Activated CD8-positive, alpha-beta memory T cell treated with anti-CD3 and anti-CD28 coated beads, Interleukin-2, amount 10 ng/mL, durations not matched to agents 7 days and 5 days (primary cell): ENCODE measurements around the gene METTL3. TPM values are rescaled to one million over a fixed set of nuclear protein-coding genes. Genes with fewer than 3 reads are reported as not detected.
A peak's percentile ranks its signal among the peaks of the same experiment; 100 is the strongest.

Experiments
- ATAC-seq: fragments of 150-1000 bp; cut with Tn5 transposase; one replicate; pipeline ENCODE4 v1.10.0; 2021; ENCODE audit warnings: moderate library complexity
- CTCF ChIA-PET: fragments of 350-600 bp; sonication (Branson Sonifier 250); formaldehyde crosslinking; loops from one replicate; lab custom pipeline; 2021; ENCODE audit warnings: antibody characterized with exemption; lab: Charles Lee
- DNase-seq: peaks from one replicate; pipeline ENCODE4 v3.0.0-alpha.2; 2020
- H3K27ac Mint-ChIP-seq: one replicate; pipeline ENCODE4 v1.8.0; 2021; ENCODE audit warnings: mild to moderate bottlenecking, mixed read lengths
- H3K27me3 Mint-ChIP-seq: one replicate; pipeline ENCODE4 v1.8.0; 2021; ENCODE audit warnings: mixed read lengths
- H3K36me3 Mint-ChIP-seq: one replicate; pipeline ENCODE4 v1.8.0; 2021; ENCODE audit warnings: mild to moderate bottlenecking, mixed read lengths
- H3K4me1 Mint-ChIP-seq: one replicate; pipeline ENCODE4 v1.8.0; 2021; ENCODE audit warnings: mixed read lengths
- H3K4me3 Mint-ChIP-seq: one replicate; pipeline ENCODE4 v1.8.0; 2021; ENCODE audit warnings: mild to moderate bottlenecking, moderate library complexity, mixed read lengths
- H3K9me3 Mint-ChIP-seq: one replicate; pipeline ENCODE4 v1.8.0; 2022; ENCODE audit warnings: low read depth, mixed read lengths
- total RNA-seq, 2 experiments: library from RNA; stranded (reverse); gene quantifications; one replicate each; pipeline ENCODE4 v1.2.3, GENCODE V29; 2021

METTL3 gene
- total RNA-seq, 2 experiments from 2014 or later: 93.5 to 94.1 TPM

DNA sequence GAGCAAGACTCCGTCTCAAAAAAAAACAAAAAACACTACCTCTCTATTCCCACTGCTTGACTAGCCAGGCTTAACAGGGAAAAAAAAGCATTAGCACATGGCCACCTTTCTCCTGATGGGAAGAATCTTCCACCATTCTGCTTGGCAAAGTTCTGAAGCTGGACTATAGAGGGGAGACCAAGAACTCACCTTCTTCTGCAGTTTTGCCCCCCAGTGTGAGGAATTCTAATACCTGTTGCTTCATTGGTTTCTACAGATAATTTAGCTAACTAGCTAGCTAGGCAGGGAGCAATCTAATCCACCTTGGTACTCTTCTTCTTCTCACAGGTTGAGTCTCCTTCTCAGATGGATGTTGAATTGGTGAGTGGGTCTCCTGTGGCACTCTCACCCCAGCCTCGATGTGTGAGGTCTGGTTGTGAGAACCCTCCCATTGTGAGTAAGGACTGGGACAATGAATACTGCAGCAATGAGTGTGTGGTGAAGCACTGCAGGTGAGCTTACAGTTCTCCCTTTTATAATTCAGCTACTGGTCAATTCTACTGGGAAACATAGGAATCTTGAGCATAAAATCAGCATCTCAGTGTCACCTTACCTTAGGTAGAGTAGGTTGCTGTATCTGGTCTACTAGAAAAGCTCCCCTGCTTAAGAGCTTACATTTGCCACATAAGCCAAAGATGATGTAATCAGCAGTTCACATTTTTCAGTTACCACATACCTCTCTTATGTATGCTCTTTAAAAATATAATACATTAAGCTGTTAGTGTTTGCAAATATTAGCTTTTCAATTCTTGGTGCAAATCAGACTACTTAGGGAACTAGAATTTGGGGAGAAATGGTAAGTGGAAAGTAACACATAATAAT, 16.0 kb downstream of the METTL3 start:
- Mint-ChIP-seq H3K4me3 (no peak overlapping the region), H3K27me3 (no peaks in the 10 kb centered on the region), H3K36me3 (peaks cover 60% of the 10 kb centered on the region), H3K27ac (peak overlapping the region; percentile 4), H3K9me3 (no peaks in the 10 kb centered on the region), H3K4me1 (peaks cover 12% of the 10 kb centered on the region)
- DNase-seq: no peak
- ATAC-seq: no peak
- CTCF ChIA-PET: interaction anchor here (0.6 to 2.6 kb wide), 4 partner anchors 16 to 420 kb away, joined by 3 to 12 read pairs (median 3); partner anchors contain the start of genes METTL3, RAB2B and TOX4

DNA sequence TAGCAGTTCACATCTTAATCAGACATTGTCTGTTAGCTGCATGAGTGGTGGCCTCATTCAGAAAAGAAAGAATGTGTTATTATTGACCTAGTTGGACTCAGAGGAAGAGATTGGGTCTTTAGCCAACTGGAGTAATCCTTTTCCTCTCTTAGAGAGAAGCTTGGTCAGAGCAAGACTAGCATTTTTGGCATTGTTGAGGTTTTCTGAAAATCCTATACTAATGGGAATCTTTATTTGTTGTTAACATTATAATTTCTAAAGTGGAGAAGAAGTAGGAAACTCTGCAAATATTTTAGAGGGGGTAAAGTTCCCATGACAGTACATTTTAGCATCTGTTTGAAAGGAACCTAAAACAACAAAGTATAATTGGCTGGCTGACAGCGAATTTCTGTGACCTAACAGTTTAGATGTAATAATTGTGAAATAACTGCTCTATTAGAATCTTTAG, 24.5 kb downstream of the METTL3 start:
- Mint-ChIP-seq H3K9me3 (no peaks in the 10 kb centered on the region), H3K27me3 (no peaks in the 10 kb centered on the region), H3K4me3 (no peak overlapping the region), H3K4me1 (no peaks in the 10 kb centered on the region), H3K36me3 (peaks cover 13% of the 10 kb centered on the region), H3K27ac (peak overlapping the region; percentile 27)
- ATAC-seq (no peak), DNase-seq (no peak)
- CTCF ChIA-PET: interaction anchor here (0.6 kb wide), 1 partner anchor 86 kb away, joined by 3 read pairs; no protein-coding TSS in a partner anchor

DNA sequence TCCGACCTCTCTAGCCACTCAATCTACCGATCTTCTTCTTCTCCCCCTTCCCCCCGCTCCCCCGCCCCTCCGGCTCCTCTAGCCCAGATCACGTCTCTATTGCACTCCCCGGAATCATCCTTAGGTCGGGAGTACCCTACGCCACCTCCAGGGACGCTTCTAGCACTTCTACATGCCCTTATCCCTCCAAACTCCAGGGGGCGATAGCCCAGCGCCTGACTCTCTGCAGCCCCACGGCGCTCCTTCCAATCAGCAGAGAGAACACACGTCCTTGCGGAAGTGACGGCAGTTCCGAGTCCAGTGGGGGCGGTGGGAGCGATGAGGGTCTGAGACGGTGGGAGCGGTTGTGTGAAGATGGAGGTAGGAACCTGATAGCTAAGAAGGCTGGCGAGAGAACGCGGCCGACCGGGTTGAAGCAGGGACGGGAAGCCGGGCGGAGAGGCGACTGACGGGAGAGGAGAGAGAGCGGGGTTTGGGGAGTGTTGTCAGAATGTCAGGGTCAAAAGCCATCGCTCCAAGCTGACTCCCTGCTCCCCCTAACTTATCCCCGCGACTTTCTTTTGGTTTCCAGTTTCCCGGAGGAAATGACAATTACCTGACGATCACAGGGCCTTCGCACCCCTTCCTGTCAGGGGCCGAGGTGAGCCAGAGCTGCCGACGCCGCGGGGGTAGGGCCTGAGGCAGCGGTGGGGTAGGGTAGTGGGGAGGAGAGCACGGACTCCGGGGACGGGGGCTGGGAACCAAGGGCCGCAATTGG, 34.0 kb downstream of the METTL3 start, which contains the start of the genes RAB2B and TOX4:
TSS of gene RAB2B (minus strand) at position 35 of the 757 bp plus-strand sequence. CDS start 87 bp downstream, outside the sequence.
TSS of gene TOX4 (plus strand) at position 271 of the 757 bp plus-strand sequence. CDS start at position 355, 84 bp downstream.
- ATAC-seq: peak; percentile 98
- H3K36me3 Mint-ChIP-seq: peaks cover 18% of the 10 kb centered on the region
- CTCF ChIA-PET: interaction anchor here (0.7 to 4.0 kb wide), 18 partner anchors 11 to 1530 kb away, joined by 3 to 38 read pairs (median 4); partner anchors contain the start of genes CHD8, METTL3, SALL2 and SUPT16H
- DNase-seq: peak; percentile 97
- H3K4me3 Mint-ChIP-seq: peak within 1 kb of the TSS; percentile 99
- H3K27ac Mint-ChIP-seq: peak within 1 kb of the TSS; percentile 100
- no peaks in the 10 kb centered on the region for H3K9me3 Mint-ChIP-seq
- H3K27me3 Mint-ChIP-seq: no peaks in the 10 kb centered on the region
- peaks cover 38% of the 10 kb centered on the region for H3K4me1 Mint-ChIP-seq

DNA sequence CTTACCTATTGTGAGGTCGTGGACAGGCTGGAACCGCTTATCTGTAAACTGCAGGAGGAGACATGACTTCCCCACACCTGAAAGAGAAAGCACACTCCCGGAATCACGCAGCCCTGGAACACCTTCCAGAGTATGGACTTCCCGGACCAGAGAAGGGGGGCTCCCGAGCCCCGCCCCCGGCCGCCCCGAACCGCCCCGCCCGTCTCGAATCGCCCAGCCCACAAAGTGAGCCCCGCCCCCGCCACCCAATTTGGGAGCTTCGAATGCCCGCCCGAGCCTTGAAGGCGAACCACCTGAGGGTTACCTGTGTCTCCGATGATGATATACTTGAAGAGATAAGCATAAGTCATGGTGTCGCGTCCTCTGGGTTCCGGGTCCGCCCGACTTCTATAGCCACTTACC, 34.6 kb downstream of the METTL3 start:
- peaks cover 18% of the 10 kb centered on the region for H3K36me3 Mint-ChIP-seq
- H3K9me3 Mint-ChIP-seq: no peaks in the 10 kb centered on the region
- no peak for DNase-seq
- peak overlapping the region; percentile 99 for H3K4me3 Mint-ChIP-seq
- H3K27ac Mint-ChIP-seq: peak overlapping the region; percentile 100
- peak; percentile 62 for ATAC-seq
- H3K4me1 Mint-ChIP-seq: peaks cover 38% of the 10 kb centered on the region
- H3K27me3 Mint-ChIP-seq: no peaks in the 10 kb centered on the region
- CTCF ChIA-PET: interaction anchor here (0.6 to 4.0 kb wide), 13 partner anchors 11 to 92 kb away, joined by 3 to 38 read pairs (median 5); partner anchors contain the start of genes CHD8, METTL3, SALL2 and SUPT16H

DNA sequence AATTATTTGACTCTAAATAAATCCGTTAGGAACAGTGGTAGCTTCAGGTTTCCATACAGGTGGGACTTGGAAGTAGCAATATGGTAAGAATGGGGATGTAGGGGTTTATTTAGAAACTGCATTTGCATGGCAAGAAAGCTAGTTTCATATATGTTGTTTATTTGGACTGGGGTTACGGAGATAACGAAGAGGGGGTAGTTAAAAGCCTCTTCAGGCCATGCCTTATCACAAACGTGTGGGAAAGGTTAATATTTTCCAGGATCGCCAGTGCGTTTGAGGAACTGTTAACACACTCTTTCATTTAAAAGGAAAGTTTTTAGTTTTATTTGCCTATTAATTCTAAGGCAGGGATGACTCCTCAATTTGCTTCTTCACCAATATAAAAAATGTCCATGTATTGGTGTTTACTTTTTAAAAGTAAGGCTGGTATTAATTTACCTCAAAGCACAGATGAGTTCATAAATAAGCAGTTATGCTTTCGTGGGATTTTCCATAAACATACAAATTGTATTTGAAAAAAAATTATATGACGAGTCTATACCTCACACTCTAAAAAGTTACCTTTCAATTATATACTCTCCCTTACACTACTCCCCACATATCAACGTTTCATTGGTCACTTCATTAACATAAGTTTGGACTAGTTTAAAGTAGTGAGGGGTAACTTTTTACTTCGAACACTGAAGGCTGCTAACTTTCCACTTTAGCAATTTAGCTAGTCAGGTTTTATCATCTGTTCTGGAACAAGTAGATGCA, 35.2 kb downstream of the METTL3 start:
- CTCF ChIA-PET: interaction anchor here (0.6 to 4.0 kb wide), 12 partner anchors 10 to 92 kb away, joined by 3 to 38 read pairs (median 4); partner anchors contain the start of genes CHD8, METTL3, SALL2 and SUPT16H
- Mint-ChIP-seq H3K9me3 (no peaks in the 10 kb centered on the region), H3K27ac (peak overlapping the region; percentile 100), H3K27me3 (no peaks in the 10 kb centered on the region), H3K36me3 (peaks cover 18% of the 10 kb centered on the region), H3K4me1 (peaks cover 36% of the 10 kb centered on the region), H3K4me3 (peak overlapping the region; percentile 99)
- ATAC-seq (no peak), DNase-seq (no peak)

DNA sequence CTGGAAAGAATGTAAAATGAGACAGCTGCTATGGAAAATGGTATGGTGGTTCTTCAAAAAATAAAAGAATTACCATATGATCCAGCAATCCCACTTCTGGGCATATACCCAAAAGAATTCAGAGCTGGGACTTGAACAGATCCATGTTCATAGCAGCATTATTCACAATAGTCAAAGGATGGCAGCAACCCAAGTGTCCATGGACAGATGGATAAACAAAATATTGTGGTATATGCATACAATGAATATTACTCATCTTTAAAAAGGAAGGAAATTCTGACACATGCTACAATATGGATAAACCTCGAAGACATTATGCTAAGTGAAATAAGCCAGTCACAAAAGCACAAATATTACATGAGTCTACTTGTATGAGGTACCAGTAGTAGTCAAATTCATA, 43.5 kb downstream of the METTL3 start:
- Mint-ChIP-seq H3K27ac (no peak overlapping the region), H3K9me3 (no peaks in the 10 kb centered on the region), H3K4me3 (no peak overlapping the region), H3K4me1 (no peaks in the 10 kb centered on the region), H3K27me3 (no peaks in the 10 kb centered on the region), H3K36me3 (peaks cover 27% of the 10 kb centered on the region)
- ATAC-seq: no peak
- no peak for DNase-seq
- CTCF ChIA-PET: interaction anchor here (2.3 kb wide), 1 partner anchor 12 kb away, joined by 9 read pairs; the partner anchor contains the start of gene CHD8

DNA sequence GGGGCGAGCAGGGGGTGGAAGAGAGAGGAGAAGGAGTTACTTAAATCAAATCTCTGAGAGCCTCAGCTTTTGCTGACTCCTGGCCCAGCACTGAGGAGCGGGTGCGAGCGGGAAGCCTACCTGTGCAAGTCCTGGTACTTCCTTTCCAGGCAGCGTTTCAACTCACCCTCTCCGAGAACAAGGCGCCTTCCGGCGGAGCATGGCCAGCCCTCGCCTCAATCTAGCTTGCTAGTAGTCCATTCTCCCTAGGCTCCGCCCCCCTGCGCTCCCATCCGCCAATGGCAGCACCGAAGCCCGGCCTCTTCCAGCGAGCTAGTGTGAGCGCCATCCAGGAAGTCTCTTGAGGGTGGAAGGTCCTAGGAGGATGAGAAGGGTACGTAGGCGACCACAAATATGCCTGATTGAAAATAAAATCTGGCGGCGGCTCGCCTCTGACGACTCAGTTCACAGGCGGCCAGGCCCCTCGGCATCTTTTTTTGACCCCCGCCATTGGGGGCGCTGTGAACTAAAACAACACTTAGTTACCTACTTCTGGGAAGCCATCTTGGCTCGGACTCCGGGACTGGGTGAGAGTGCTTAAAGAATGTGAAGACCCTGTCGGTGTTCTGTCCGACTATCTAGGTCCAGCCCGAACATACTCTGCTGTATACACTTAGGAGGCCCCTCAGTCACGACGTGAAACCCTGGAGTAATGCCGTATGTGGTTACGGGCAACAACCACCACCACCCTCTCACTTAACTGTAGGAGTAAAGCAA, 55.0 kb downstream of the METTL3 start, which contains the start of gene CHD8:
TSS of gene CHD8 (minus strand) at position 212 of the 756 bp plus-strand sequence. CDS start 24,480 bp downstream, outside the sequence.
- Mint-ChIP-seq H3K9me3 (no peaks in the 10 kb centered on the region), H3K4me1 (peaks cover 34% of the 10 kb centered on the region), H3K36me3 (peaks cover 20% of the 10 kb centered on the region), H3K27ac (peak within 1 kb of the TSS; percentile 98), H3K4me3 (peak within 1 kb of the TSS; percentile 91), H3K27me3 (no peaks in the 10 kb centered on the region)
- peak; percentile 98 for ATAC-seq
- CTCF ChIA-PET: interaction anchor here (0.6 to 4.7 kb wide), 20 partner anchors 10 to 1475 kb away, joined by 3 to 38 read pairs (median 4); partner anchors contain the start of genes METTL3, RAB2B and TOX4
- DNase-seq: peak; percentile 100

DNA sequence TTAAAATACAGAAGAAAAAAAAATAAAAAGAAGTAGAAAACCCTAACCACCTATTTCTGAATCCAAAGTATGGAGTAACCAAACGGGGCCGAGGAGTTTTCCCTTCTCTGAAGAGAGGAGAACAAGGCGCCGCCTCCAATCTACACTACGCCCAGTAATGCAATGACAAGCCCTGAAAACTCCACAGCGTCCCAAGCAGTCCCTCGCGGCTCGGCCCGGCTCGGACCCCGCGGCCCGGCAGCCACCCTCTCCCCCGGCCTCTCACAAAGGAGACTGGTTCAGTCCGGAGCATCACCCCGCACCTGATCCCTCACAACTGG, 55.6 kb downstream of the METTL3 start:
- Mint-ChIP-seq H3K4me1 (peaks cover 39% of the 10 kb centered on the region), H3K27ac (peak overlapping the region; percentile 98), H3K36me3 (peaks cover 20% of the 10 kb centered on the region), H3K4me3 (peak overlapping the region; percentile 91), H3K9me3 (no peaks in the 10 kb centered on the region), H3K27me3 (no peaks in the 10 kb centered on the region)
- peak; percentile 27 for ATAC-seq
- CTCF ChIA-PET: interaction anchor here (0.6 to 4.7 kb wide), 19 partner anchors 10 to 1475 kb away, joined by 3 to 38 read pairs (median 4); partner anchors contain the start of genes METTL3, RAB2B and TOX4
- no peak for DNase-seq

DNA sequence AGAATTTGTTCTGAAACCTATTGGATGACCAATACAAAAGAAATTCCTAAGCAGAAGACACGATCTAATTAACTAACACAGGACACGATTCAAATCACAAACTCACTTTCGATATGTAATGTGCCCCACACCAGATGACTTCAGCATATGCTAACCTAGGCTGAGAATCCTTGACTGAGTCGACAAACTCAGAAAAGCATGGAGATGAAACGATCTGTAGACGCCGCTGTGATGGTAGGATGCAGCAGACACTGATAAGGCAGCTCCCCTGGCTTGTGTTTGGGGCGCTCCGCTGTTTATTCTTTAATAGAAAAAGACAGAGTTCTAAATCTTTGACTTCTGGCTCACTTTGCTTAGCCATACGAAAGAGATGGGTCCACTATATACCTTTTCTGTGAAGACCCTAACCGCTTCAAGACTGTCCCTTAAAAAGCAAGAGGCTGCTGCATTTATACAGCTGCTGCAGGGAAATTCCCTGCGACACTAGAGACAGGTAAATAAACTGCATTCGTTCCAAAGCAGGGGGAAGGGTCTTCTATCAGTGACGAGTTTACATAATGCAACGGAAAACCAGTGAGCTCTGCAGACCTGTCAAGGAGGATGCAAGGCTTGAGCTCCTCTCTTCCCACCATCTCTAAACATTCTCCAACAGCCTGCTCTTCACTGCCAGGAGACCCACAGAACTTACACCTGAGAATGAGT, 56.1 kb downstream of the METTL3 start:
- H3K27ac Mint-ChIP-seq: peak overlapping the region; percentile 98
- H3K9me3 Mint-ChIP-seq: no peaks in the 10 kb centered on the region
- peaks cover 20% of the 10 kb centered on the region for H3K36me3 Mint-ChIP-seq
- DNase-seq (no peak), ATAC-seq (no peak)
- H3K27me3 Mint-ChIP-seq: no peaks in the 10 kb centered on the region
- CTCF ChIA-PET: interaction anchor here (1.0 to 4.7 kb wide), 7 partner anchors 12 to 350 kb away, joined by 3 to 38 read pairs (median 9); partner anchors contain the start of genes RAB2B and TOX4
- H3K4me1 Mint-ChIP-seq: peaks cover 44% of the 10 kb centered on the region
- peak overlapping the region; percentile 91 for H3K4me3 Mint-ChIP-seq

DNA sequence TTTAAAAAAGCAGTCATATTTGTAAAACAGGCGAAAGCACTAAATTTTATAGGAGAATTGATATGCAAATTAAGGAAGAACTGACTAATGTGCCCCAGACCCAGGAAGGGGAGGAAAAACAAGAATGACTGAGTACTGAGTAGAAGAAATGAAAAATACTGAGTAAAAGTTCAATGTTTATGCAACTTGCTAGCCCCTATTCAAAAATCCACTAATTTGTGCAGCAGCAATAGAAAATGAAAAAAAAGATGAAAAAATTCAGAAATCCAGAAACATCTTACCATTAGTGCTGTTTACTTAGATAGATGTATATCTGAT, 61.3 kb downstream of the METTL3 start:
- Mint-ChIP-seq H3K4me3 (peak overlapping the region; percentile 56), H3K27me3 (no peaks in the 10 kb centered on the region), H3K27ac (peak overlapping the region; percentile 88), H3K4me1 (peaks cover 56% of the 10 kb centered on the region), H3K36me3 (peaks cover 30% of the 10 kb centered on the region), H3K9me3 (no peaks in the 10 kb centered on the region)
- no peak for DNase-seq
- CTCF ChIA-PET: interaction anchor here (1.5 kb wide), 1 partner anchor 49 kb away, joined by 3 read pairs; no protein-coding TSS in a partner anchor
- no peak for ATAC-seq
